GM18873 (cell line): ENCODE data around the gene UNG.

ENCODE experiments used
- ATAC-seq: cut with Tn5 transposase; IDR thresholded peaks from one replicate; pipeline ENCODE4 v1.9.1; 2021; ENCODE audit warnings: mild to moderate bottlenecking, moderate library complexity, moderate number of reproducible peaks; ENCODE audit not compliant: unreplicated experiment, low FRiP score

UNG gene

DNA sequence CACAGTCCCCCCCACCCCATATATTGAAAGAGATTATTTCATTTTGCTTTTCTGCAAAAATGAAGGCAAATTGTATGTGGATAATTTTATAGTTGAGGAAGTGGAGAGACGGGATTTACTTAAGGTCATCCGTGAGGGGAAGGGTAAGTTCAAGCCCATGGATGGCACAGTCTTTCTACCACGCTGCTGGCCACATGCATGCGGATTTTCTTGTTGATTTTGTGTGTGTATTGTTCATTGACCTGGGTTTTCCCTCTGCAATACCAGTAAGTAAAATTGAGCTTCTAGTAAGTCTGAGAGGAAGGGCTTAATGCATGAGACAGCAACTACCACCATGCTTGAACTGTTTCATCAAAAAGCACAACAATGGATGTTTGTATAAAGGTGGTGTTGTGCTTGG lies 54.1 kb downstream of the UNG start:
- ATAC-seq: no peak

GRCh38 chr12:109153821-109154441 lies 56.5 kb downstream of the UNG start:
- peak; percentile 13 for ATAC-seq

DNA sequence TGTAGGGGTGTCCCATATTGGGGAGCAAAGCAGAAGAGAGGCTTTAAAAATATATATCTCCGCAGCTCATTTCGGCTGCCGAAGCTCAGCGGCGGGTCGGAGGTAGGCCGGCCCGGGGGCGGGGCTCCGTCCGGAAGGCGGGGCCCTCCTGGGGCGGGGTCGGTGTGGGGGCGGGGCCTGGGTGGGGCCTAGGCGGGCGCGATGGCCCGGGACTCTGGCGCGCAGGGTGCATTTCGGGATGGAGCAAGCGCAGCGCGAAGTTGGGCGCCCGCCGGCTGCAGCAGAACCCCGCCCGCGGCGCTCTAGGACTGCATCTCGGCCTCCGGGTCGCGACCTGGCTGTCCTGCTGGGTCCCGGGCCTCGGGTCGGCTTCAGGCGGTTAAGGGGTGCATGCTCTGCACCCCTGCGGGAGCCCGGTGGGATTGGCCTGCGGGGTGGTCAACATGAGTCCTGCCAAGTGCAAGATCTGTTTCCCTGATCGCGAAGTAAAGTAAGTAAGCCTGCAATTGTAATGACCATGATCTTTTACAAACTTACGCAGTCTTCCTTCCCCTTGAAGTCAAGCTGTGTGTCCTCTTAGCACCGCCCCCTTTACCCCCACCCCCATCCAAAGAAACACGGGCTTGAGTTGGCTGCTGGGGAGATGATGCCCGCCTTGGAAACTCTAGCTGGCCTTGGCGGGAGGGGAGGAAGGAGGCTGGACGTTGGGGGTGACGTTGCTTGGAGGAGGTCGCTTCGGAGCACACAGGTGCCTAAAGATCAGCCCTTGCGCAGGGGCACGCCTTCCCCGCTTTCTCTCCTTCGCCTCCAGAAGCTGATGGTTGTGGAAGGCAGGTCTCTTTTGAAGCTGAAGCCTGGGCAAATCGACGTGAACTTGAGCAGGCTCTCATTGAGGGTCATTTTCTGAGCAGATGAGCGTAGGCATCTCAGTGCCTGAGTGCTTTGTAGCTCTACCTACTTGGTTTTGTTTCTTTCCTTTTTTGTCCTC lies 57.3 kb downstream of the UNG start:
- ATAC-seq: peak; percentile 48

GRCh38 chr12:109156036-109156435 lies 58.6 kb downstream of the UNG start:
- ATAC-seq: no peak

GRCh38 chr12:109156586-109156985 lies 59.2 kb downstream of the UNG start:
- ATAC-seq: no peak

GRCh38 chr12:109157986-109158385 lies 60.6 kb downstream of the UNG start:
- ATAC-seq: no peak

DNA sequence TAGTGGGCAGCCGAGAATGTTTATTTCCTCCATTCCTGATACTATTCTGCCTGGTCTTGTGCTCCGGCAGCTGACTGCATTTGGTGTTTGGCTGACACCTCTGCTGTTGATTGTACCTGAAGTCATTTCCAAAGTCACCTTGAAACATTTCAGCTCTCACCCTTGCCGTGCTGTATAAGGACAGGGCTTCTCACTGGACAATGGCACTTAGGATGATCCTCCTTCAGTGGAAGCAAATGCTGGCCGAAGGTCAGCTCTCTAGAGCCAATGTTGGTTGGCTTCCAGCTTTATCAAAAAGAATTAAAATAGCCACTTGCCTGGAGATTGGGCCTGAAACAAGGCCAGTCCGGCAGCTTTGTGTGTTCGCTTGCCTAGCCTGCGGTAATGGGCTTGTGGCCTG lies 63.0 kb downstream of the UNG start:
- no peak for ATAC-seq
